Measurements from ENCODE around the gene TMEM219.

TMEM219 gene

GRCh38 chr16:29993903-29994599, 32.2 kb downstream of the TMEM219 start:
- no peak for DNase-seq (ENCODE audit: low read depth, low spot score)
- POLR2A ChIA-PET = interaction anchor here (1.0 to 2.9 kb wide), 4 partner anchors 8 to 20 kb away, joined by 3 to 18 read pairs (median 4); partner anchors contain the start of gene TAOK2
- CTCF ChIA-PET = interaction anchor here (0.6 to 1.7 kb wide), 2 partner anchors 31 to 182 kb away, joined by 3 to 5 read pairs; partner anchors contain the start of gene PRRT2
- H3K4me3 ChIP-seq (ENCODE audit: low read depth, low read length) = peak overlapping the region; percentile 93
- TF ChIP-seq, protein P1, sequence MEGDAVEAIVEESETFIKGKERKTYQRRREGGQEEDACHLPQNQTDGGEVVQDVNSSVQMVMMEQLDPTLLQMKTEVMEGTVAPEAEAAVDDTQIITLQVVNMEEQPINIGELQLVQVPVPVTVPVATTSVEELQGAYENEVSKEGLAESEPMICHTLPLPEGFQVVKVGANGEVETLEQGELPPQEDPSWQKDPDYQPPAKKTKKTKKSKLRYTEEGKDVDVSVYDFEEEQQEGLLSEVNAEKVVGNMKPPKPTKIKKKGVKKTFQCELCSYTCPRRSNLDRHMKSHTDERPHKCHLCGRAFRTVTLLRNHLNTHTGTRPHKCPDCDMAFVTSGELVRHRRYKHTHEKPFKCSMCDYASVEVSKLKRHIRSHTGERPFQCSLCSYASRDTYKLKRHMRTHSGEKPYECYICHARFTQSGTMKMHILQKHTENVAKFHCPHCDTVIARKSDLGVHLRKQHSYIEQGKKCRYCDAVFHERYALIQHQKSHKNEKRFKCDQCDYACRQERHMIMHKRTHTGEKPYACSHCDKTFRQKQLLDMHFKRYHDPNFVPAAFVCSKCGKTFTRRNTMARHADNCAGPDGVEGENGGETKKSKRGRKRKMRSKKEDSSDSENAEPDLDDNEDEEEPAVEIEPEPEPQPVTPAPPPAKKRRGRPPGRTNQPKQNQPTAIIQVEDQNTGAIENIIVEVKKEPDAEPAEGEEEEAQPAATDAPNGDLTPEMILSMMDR (IDR thresholded peaks at IDR 0.05; ENCODE audit: insufficient read depth, low read length, missing control alignments) = no peak

DNA sequence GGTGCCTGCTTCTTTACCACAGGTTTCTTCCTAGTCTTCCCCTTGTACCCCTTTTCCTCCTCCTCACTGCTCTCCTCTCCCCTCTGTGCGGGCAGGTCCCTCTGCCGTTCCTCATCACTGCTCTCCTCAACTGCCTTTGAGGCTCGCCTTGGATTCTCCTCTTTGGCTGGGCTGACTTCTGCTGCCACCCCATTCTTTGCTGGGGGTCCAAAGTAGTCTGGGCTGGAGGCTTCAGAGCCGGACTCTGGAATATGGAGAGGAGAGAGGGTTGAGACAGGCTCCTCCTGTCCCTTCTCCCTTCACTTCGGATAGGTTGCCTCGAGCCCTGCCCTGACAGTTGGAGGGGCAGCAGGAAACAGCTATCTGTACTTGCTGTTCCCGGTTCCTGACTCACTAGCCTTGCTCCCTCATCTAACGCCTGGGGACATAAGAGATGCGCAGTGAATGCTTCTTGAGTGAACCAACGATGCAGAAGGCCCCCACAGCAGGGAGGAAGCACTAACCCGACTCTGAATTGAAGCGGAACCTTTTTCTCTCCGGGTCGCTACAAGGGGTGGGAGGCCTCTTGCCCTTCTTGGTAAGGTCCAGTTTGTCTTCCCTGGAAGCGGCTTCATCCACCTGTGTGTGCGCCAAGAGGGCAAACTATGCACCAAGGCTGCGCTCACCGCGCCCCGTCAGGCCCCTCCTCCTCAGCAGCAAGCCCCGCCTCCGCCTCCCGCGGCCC, 32.9 kb downstream of the TMEM219 start:
- POLR2A ChIA-PET = interaction anchor here (1.1 to 2.9 kb wide), 3 partner anchors 9 to 21 kb away, joined by 3 to 18 read pairs (median 4); partner anchors contain the start of gene TAOK2
- DNase-seq (ENCODE audit: low read depth, low spot score) = no peak
- TF ChIP-seq, protein P1 (IDR thresholded peaks at IDR 0.05; ENCODE audit: insufficient read depth, low read length, missing control alignments) = no peak
- H3K4me3 ChIP-seq (ENCODE audit: low read depth, low read length) = peak overlapping the region; percentile 93
- CTCF ChIA-PET = interaction anchor here (1.0 to 3.3 kb wide), 3 partner anchors 11 to 37 kb away, joined by 3 to 23 read pairs (median 4); partner anchors contain the start of gene TLCD3B

DNA sequence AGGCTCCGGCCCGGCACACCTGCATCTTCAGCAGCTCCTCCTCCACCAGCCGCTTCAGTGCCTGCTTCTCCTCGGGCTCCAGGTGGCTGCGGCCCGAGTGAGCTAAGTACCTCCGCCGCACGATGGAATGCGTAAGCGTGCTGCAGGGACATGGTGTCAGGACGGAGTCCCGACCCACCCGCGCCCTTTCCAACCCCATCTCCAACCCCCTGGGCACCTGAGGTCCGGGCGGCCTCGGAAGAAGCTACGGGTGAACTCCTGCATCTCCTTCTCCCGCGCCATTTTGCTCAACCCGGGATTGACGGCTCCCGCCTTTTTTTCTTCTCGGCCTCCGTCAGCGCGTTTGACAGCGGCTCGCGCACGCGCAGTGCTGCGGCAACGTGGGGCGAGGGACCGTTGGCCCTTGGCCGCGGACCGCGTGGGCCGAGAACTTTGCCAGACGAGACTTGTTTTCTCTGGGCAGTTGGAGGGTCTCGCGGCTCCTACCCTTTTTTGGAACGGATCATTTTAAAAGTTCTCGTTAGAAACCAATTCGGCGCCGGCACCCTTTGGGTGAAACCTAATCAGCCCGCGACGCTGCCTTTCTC, 33.5 kb downstream of the TMEM219 start, which contains the start of gene HIRIP3:
HIRIP3 (minus strand) TSS at position 294 of the 587 bp plus-strand sequence; CDS start at position 282, 12 bp downstream.
- H3K4me3 ChIP-seq (ENCODE audit: low read depth, low read length) = peak within 1 kb of the TSS; percentile 93
- CTCF ChIA-PET = interaction anchor here (1.0 to 3.3 kb wide), 5 partner anchors 10 to 97 kb away, joined by 3 to 23 read pairs (median 4); partner anchors contain the start of genes TAOK2 and TLCD3B
- TF ChIP-seq, protein P1 (IDR thresholded peaks at IDR 0.05; ENCODE audit: insufficient read depth, low read length, missing control alignments) = no peak
- no peak for DNase-seq (ENCODE audit: low read depth, low spot score)
- POLR2A ChIA-PET = interaction anchor here (1.4 to 2.9 kb wide), 2 partner anchors 10 to 22 kb away, joined by 4 to 18 read pairs; partner anchors contain the start of gene TAOK2

GRCh38 chr16:29995911-29996765, 34.3 kb downstream of the TMEM219 start, which contains the start of gene INO80E:
Gene INO80E (plus strand): TSS chr16:29996241. CDS start chr16:29996311, 70 bp downstream.
- DNase-seq (ENCODE audit: low read depth, low spot score) = no peak
- CTCF ChIA-PET = interaction anchor here (0.7 to 3.3 kb wide), 6 partner anchors 10 to 189 kb away, joined by 3 to 23 read pairs (median 4); partner anchors contain the start of genes TAOK2 and TLCD3B
- POLR2A ChIA-PET = interaction anchor here (2.9 kb wide), 1 partner anchor 22 kb away, joined by 18 read pairs; the partner anchor contains the start of gene TAOK2
- TF ChIP-seq, protein P1 (IDR thresholded peaks at IDR 0.05; ENCODE audit: insufficient read depth, low read length, missing control alignments) = no peak
- peak within 1 kb of the TSS; percentile 93 for H3K4me3 ChIP-seq (ENCODE audit: low read depth, low read length)

GRCh38 chr16:29996766-29997250, 34.9 kb downstream of the TMEM219 start:
- ChIA-PET CTCF (interaction anchor here (0.7 to 3.3 kb wide), 6 partner anchors 9 to 189 kb away, joined by 3 to 23 read pairs (median 4); no protein-coding TSS in a partner anchor), POLR2A (no interaction called here)
- TF ChIP-seq, protein P1 (IDR thresholded peaks at IDR 0.05; ENCODE audit: insufficient read depth, low read length, missing control alignments) = no peak
- DNase-seq (ENCODE audit: low read depth, low spot score) = no peak
- peak overlapping the region; percentile 93 for H3K4me3 ChIP-seq (ENCODE audit: low read depth, low read length)
